ENCODE measurements around the gene PROM1.

DNA sequence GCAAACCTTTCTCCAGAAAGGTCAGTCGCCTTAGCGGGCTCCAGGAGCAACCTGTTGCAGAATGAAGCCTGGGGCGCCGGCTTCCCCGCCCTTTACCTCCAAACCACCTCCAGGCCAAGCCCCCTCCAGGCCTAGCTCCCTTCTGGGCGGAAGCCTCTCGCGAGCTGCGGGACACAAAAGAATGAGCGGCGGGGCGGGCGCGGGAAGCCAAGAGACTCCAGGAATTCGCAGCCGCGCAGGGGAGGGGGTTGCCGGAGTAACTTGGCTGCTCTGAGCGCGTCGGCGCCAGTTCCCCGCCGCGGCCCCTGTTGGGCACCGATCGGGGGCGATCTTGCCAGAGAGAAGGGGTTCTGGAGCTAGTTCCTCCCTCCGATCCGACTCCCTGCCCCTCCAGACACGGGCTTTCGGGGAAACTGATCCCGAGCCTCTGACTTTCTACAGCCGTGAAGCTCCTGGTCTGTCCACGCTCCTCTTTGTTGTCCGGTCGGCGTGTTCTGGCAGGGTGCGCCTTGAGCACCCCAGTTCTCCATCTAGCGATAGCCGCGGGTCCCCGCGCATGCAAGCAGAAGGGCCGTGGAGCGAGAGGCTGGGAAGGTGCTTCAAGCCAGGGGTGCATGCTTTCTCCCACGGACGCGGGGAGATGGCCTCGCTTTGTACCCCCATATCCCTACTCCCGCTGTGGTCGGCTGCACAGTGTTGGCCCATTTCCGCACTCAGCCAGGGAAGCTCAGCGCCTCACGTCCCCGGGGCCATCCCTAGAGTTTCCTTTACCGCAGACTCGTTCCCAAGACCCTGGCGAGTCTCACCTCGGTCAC is 1.2 kb downstream of the PROM1 start:
- TF ChIP-seq, protein P1, sequence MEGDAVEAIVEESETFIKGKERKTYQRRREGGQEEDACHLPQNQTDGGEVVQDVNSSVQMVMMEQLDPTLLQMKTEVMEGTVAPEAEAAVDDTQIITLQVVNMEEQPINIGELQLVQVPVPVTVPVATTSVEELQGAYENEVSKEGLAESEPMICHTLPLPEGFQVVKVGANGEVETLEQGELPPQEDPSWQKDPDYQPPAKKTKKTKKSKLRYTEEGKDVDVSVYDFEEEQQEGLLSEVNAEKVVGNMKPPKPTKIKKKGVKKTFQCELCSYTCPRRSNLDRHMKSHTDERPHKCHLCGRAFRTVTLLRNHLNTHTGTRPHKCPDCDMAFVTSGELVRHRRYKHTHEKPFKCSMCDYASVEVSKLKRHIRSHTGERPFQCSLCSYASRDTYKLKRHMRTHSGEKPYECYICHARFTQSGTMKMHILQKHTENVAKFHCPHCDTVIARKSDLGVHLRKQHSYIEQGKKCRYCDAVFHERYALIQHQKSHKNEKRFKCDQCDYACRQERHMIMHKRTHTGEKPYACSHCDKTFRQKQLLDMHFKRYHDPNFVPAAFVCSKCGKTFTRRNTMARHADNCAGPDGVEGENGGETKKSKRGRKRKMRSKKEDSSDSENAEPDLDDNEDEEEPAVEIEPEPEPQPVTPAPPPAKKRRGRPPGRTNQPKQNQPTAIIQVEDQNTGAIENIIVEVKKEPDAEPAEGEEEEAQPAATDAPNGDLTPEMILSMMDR (IDR thresholded peaks at IDR 0.05) = no peak
- TF ChIP-seq POLR2A (IDR thresholded peaks at IDR 0.05) = no peak
